Stimulated activated CD4-positive, alpha-beta T cell treated with anti-CD3 and anti-CD28 coated beads, Interleukin-2, amount 100 ng/mL, for 24 hours (primary cell): ENCODE results near the gene CTU2.

Experiments used
- DNase-seq, 2 donors: peaks; one replicate each; pipeline ENCODE4 v3.0.0-alpha.2; 2020

CTU2 gene

DNA sequence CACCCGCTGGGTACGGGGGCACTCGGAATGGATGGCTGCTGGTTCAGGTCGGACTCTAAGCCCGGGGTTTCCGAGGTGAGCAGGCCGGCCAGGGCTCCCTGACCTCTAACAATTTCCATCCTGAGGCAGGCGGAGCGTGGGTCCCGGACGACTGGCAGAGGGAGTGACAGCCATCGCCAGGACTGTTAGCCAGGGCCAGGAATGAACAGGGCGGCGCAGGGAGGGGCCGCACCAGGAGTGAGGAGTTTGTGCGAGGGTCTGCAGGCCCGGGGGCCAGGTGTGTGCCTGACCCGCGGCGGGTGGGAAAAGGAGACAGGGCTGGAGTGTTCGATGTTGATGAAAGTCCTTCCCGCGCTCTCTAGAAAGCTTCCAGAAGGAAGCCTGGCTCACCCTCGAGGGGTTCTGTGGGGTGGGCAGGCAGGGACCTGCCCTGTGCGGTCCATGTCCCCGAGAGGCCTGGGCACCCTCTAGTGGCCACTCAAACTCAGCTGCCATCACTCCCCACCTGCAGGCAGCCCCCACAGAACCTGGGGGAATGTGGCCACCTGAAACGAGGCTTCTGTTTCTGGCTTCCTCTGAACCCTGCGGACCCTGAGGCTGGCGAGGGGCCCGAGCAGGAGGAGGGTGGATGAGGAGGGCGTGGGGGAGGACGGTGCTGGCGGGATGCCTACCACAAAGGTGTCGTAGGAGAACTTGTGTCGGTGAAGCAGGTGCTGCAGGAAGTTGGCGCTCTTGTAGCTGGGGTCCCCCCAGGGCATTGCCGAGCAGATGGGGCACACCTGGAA, 8.3 kb upstream of the CTU2 start:
- no peak for DNase-seq

- DNase-seq, result no peak
Measured at GRCh38 chr16:88698646-88699045, 7.7 kb upstream of the CTU2 start.

GRCh38 chr16:88699180-88699579, 7.1 kb upstream of the CTU2 start:
- no peak for DNase-seq

GRCh38 chr16:88700322-88700635, 6.0 kb upstream of the CTU2 start:
- no peak for DNase-seq

- peak; percentile 94 to 95 for DNase-seq
Measured at GRCh38 chr16:88700636-88701482, 5.4 kb upstream of the CTU2 start.

GRCh38 chr16:88701581-88702370, 4.5 kb upstream of the CTU2 start:
- peak; percentile 35 to 38 for DNase-seq

- DNase-seq, result peak in 1 of 2 donors; percentile 44
Measured at GRCh38 chr16:88702371-88703210, 3.7 kb upstream of the CTU2 start.

GRCh38 chr16:88703486-88704309, 2.6 kb upstream of the CTU2 start:
- peak; percentile 69 to 80 for DNase-seq

DNA sequence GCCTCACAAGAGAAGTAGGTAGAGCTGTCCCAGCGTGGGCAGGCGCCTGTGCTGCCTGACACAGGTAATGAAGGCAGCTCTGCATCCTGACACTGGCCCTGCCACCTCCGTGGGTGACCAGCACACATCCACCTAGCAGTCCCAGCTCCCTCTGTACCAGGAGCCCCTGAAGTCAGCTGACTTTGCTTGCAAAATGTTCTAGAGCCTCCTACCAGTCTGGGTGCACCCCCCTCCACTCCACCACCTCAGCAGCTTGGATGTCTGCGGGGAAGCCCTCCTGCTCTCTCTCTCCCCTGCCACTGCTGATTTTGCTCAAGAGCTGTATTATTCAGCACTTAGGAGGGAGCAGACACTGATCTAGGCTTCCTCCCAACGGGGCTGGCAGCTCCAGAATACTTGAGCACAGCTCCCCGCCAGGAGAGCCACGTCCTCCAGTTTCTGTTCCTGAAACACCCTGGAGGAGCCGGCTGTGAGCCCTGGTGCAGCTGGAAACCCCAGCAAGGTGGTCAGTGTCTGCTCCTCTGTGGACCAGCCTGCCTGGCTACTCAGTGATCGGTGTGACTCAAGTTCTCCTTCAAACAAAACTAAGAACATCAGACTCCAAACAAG, 1.1 kb upstream of the CTU2 start:
- peak; percentile 29 to 39 for DNase-seq

- DNase-seq, result peak; percentile 35 to 38
Measured at GRCh38 chr16:88705801-88706228, 488 bp upstream of the CTU2 start.

GRCh38 chr16:88706965-88707826, 893 bp downstream of the CTU2 start:
- no peak for DNase-seq

GRCh38 chr16:88710556-88710955, 4.3 kb downstream of the CTU2 start:
- no peak for DNase-seq

GRCh38 chr16:88711750-88712340, 5.5 kb downstream of the CTU2 start:
- DNase-seq, result no peak

DNA sequence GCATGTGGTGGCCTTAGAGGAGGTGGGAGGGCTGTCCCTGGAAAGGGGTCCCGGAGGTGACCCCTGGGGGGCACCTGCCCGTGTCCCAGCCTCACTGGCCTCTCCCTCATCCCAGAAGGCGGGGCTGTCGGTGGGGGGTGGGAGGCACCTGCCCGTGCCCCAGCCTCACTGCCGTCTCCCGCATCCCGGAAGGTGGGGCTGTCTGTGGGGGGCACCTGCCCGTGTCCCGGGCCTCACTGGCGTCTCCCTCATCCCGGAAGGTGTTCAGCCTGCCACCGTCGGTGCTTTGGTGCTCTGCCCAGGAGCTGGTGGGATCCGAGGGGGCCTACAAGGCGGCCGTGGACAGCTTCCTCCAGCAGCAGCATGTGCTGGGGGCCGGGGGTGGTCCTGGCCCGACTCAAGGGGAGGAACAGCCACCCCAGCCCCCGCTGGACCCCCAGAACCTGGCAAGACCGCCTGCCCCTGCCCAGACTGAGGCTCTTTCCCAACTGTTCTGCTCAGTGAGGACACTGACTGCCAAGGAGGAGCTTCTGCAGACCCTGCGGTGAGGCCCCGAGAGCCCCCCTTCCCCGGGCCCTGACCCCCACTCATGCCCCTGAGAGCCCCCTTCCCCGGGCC, 6.2 kb downstream of the CTU2 start:
- DNase-seq, result no peak

GRCh38 chr16:88713054-88713453, 6.8 kb downstream of the CTU2 start:
- no peak for DNase-seq

- DNase-seq, result no peak
Measured at GRCh38 chr16:88713568-88714419, 7.5 kb downstream of the CTU2 start.

DNA sequence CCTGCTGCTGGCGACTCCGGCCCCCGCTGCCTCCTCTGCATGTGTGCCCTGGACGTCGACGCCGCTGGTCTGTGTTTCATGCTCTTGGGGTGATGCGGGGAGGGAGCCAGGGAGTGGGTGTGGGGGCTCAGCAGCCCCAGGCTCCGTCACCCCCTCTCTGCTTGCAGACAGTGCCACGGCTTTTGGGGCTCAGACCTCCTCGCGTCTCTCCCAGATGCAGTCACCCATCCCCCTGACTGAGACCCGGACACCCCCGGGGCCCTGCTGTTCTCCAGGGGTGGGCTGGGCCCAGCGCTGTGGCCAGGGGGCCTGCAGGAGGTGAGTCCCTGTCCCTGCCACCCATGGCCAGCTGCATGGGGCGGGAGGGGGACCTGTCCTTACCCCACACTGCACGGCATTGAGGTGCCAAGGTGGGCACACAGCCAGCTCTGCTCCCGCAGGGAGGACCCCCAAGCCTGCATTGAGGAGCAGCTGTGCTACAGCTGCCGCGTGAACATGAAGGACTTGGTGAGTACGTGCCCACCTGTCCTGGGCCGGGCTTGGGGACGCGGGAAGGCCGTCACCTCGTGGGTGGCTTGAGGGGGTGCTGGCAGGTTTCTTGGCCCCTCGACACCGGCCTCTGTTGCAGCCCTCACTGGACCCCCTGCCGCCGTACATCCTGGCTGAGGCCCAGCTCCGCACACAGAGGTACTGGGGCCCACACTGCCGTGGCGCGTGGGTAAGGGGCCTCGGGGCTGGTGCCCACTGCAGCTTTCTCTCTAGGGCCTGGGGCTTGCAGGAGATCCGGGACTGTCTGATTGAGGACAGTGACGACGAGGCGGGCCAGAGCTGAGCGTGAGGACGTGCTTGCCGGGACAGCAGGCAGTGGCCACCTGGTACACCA, 8.4 kb downstream of the CTU2 start:
- DNase-seq, result no peak
